Endothelial cell of umbilical vein (primary cell): Measurements from ENCODE around the gene MAP1S. TPM values are rescaled to one million over a fixed set of nuclear protein-coding genes. Genes with fewer than 3 reads are reported as not detected.

Source experiments
- BruUV-seq: library from RNA; stranded (reverse); fragments of 400-500 nt; replicated peaks from 2 replicates; lab custom pipeline; 2021; lab: Mats Ljungman, UMichigan
- CTCF ChIA-PET: fragments of 300-600, 350-600 bp; sonication (Branson Sonifier 250); formaldehyde crosslinking; loops from one replicate; lab custom pipeline; 2021; ENCODE audit warnings: antibody characterized with exemption, inconsistent platforms; lab: Charles Lee
- POLR2A ChIA-PET: fragments of 300-600, 350-600 bp; sonication (Branson Sonifier 250); formaldehyde crosslinking; loops from one replicate; lab custom pipeline; 2021; ENCODE audit warnings: antibody characterized with exemption, inconsistent platforms; lab: Charles Lee
- DNase-seq: peaks from one replicate; pipeline ENCODE4 v3.0.0-alpha.2; 2011; ENCODE audit warnings: low read depth, low spot score
- FAIRE-seq: peaks from 2 replicates; lab custom pipeline; 2011; peaks lifted over from hg19 to GRCh38; lab: Jason Lieb, UNC
- H2AFZ ChIP-seq: 2 replicates; pipeline ENCODE4 v1.6.0; 2012; ENCODE audit warnings: low read depth, low read length, control low read depth, inconsistent platforms
- H3K27ac ChIP-seq: 2 replicates; pipeline ENCODE4 v1.5.1; 2011; ENCODE audit warnings: low read depth, mild to moderate bottlenecking, control low read depth, low read length, moderate library complexity; ENCODE audit not compliant: insufficient read depth
- H3K27me3 ChIP-seq, 2 experiments: 2 replicates each; pipeline versions ENCODE4 v1.6.0 to v1.6.1; 2011; ENCODE audit warnings: low read length in 2 of 2, mixed read lengths in 1 of 2; ENCODE audit not compliant: control insufficient read depth in 2 of 2, insufficient read depth in 2 of 2
- H3K36me3 ChIP-seq, 2 experiments: 2 replicates in 1 of 2; 3 replicates in 1 of 2; pipeline ENCODE4 v1.5.1; 2011; ENCODE audit warnings: low read length in 2 of 2, mild to moderate bottlenecking in 1 of 2, moderate library complexity in 1 of 2; ENCODE audit not compliant: control insufficient read depth in 2 of 2, insufficient read depth in 2 of 2; ENCODE audit errors: extremely low read depth in 1 of 2
- H3K4me1 ChIP-seq: 3 replicates; pipeline ENCODE4 v1.5.1; 2011; ENCODE audit warnings: mild to moderate bottlenecking, low read length; ENCODE audit not compliant: control insufficient read depth, insufficient read depth; ENCODE audit errors: extremely low read depth
- H3K4me2 ChIP-seq: 2 replicates; pipeline ENCODE4 v1.6.1; 2011; ENCODE audit warnings: low read length, control low read depth, mixed read lengths; ENCODE audit not compliant: insufficient read depth
- H3K4me3 ChIP-seq, 3 experiments: fragments of 200-600 bp in 1 of 3; sonication (generic), shearing (Covaris generic) in 1 of 3; replicated peaks in 1 of 3; 2 replicates each; pipeline ENCODE4 v1.5.1; 2011 to 2016; ENCODE audit warnings: control low read depth in 3 of 3, low read length in 3 of 3, mild to moderate bottlenecking in 2 of 3, inconsistent platforms in 1 of 3, low read depth in 1 of 3, moderate library complexity in 1 of 3; ENCODE audit not compliant: insufficient read depth in 1 of 3
- H3K79me2 ChIP-seq: 2 replicates; pipeline ENCODE4 v1.6.0; 2012; ENCODE audit warnings: low read length, inconsistent platforms; ENCODE audit not compliant: control insufficient read depth, insufficient read depth
- H3K9ac ChIP-seq: replicated peaks from 2 replicates; pipeline ENCODE3; 2011; ENCODE audit warnings: low read length, control low read depth; ENCODE audit not compliant: insufficient read depth; ENCODE audit errors: extremely low read depth
- H3K9me1 ChIP-seq: replicated peaks from 3 replicates; pipeline ENCODE4 v1.6.0; 2011; ENCODE audit warnings: mild to moderate bottlenecking, low read length; ENCODE audit not compliant: control insufficient read depth, insufficient read depth; ENCODE audit errors: extremely low read depth
- H3K9me3 ChIP-seq: replicated peaks from 2 replicates; pipeline ENCODE4 v1.5.1; 2012; ENCODE audit warnings: low read length, inconsistent platforms; ENCODE audit not compliant: control insufficient read depth, insufficient read depth
- H4K20me1 ChIP-seq: replicated peaks from 2 replicates; pipeline ENCODE3; 2011; ENCODE audit warnings: mild to moderate bottlenecking, low read length; ENCODE audit not compliant: control insufficient read depth, insufficient read depth; ENCODE audit errors: extremely low read depth
- EZH2 ChIP-seq: IDR thresholded peaks from 2 replicates; pipeline ENCODE4 v1.6.1; 2012; ENCODE audit warnings: borderline replicate concordance, low read depth, mild to moderate bottlenecking, moderate library complexity, low read length, inconsistent platforms; ENCODE audit not compliant: severe bottlenecking
- FOS ChIP-seq: IDR thresholded peaks from 2 replicates; pipeline ENCODE4 v1.6.1; 2011; ENCODE audit warnings: mild to moderate bottlenecking, low read length, moderate library complexity, borderline replicate concordance; ENCODE audit not compliant: insufficient read depth
- GATA2 ChIP-seq: IDR thresholded peaks from 2 replicates; pipeline ENCODE4 v1.7.0; 2011; ENCODE audit warnings: low read depth, mild to moderate bottlenecking, moderate library complexity, mixed read lengths, low read length; ENCODE audit not compliant: insufficient read length, insufficient read depth
- JUN ChIP-seq: IDR thresholded peaks from 2 replicates; pipeline ENCODE4 v1.6.1; 2011; ENCODE audit warnings: borderline replicate concordance, low read depth; ENCODE audit not compliant: insufficient read length, insufficient read depth
- MAX ChIP-seq: IDR thresholded peaks from 2 replicates; pipeline ENCODE4 v1.6.1; 2011; ENCODE audit not compliant: insufficient read depth, insufficient read length
- MYC ChIP-seq: IDR thresholded peaks from one replicate; pipeline ENCODE4 v1.6.1; 2011; ENCODE audit warnings: mild to moderate bottlenecking, low read depth, low read length
- POLR2AphosphoS5 ChIP-seq: IDR thresholded peaks from 2 replicates; pipeline ENCODE4 v1.6.1; 2012; ENCODE audit warnings: low read depth, mild to moderate bottlenecking, control low read depth, low read length, moderate library complexity; ENCODE audit not compliant: insufficient read depth
- dilution Hi-C: fragments of 300-500 bp; cut with MboI; formaldehyde crosslinking; loops from one replicate; pipeline ENCODE4 v1.15.0; 2019; ENCODE audit warnings: low sequenced_read_pairs; ENCODE audit not compliant: extremely low pct_ligation_motif_present
- intact Hi-C: fragments of 100-400 bp; cut with micrococcal nuclease; formaldehyde crosslinking; loops from one replicate; pipeline ENCODE4 v1.10.0; 2022
- polyA plus RNA-seq, 4 experiments: library from polyadenylated mRNA; depleted of rRNA in 3 of 4; stranded (reverse) in 3 of 4; unstranded in 1 of 4; fragments of >200 nt; gene quantifications; 2 replicates each; pipeline versions ENCODE4 v1.2.1 to v1.2.3, GENCODE V29; 2011 to 2012; ENCODE audit warnings: missing spikeins in 1 of 4
- total RNA-seq: library from RNA; stranded (reverse); gene quantifications from 2 replicates; pipeline ENCODE4 v1.2.3, GENCODE V29; 2021
- TF ChIP-seq, protein P1 (sequence below), 2 donors: IDR thresholded peaks; 1 replicate in 1 of 2; 2 replicates in 1 of 2; pipeline ENCODE4 v1.5.1; 2011; ENCODE audit warnings: low read length in 2 of 2, mild to moderate bottlenecking in 2 of 2, moderate library complexity in 2 of 2, control low read depth in 1 of 2, inconsistent platforms in 1 of 2, low read depth in 1 of 2; ENCODE audit not compliant: insufficient read depth in 1 of 2; ENCODE audit errors: extremely low read depth in 1 of 2

The MAP1S gene
- total and polyA plus RNA-seq, 2 donors (not counting 3 experiments of a cell fraction or from before 2014, with no cell fraction given): 94.8 to 143 TPM

DNA sequence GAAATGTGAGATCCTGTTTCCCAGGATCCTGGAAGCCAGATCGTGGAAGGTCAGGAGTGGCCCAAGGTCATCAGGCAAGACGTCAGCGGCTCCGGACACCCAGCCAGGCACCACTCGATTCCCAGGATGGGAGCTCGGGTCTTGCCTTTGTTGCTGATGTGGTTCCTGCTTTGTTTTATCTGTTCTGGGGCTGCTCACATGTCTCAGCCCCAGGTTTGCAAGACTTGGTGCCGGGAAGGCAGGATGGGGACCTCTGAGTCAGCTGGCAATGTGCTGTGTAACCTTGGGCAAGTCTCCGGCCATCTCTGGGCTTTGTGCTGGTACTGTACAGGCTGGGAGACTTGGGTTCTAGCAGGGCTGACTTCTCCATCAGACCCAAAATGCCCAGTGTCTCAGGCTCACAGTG is 30.6 kb downstream of the MAP1S start:
- Histone ChIP-seq H3K36me3 (no peaks in the 10 kb centered on the region), H3K4me1 (peaks cover 4% of the 10 kb centered on the region), H3K27me3 (peaks cover 0 to 2% of the 10 kb centered on the region in 2 experiments), H3K79me2 (no peaks in the 10 kb centered on the region), H3K9ac (no peak overlapping the region), H3K9me1 (no peaks in the 10 kb centered on the region), H3K9me3 (no peaks in the 10 kb centered on the region), H4K20me1 (no peaks in the 10 kb centered on the region), H3K4me3 (no peak overlapping the region), H3K4me2 (no peak overlapping the region), H2AFZ (no peak overlapping the region), H3K27ac (no peak overlapping the region)
- FAIRE-seq (no peak), DNase-seq (no peak)
- dilution Hi-C loops (no loop called here), intact Hi-C loops (loop anchor here (5.0 kb wide), 1 partner anchor 48 kb away; no protein-coding TSS in a partner anchor)
- ChIA-PET CTCF (interaction anchor here (1.4 kb wide), 1 partner anchor 17 kb away, joined by 4 read pairs; no protein-coding TSS in a partner anchor), POLR2A (no interaction called here)
- no peak for TF ChIP-seq MYC
- no peak for TF ChIP-seq POLR2AphosphoS5
- no peak for TF ChIP-seq GATA2
- no peak for TF ChIP-seq EZH2
- no peak for TF ChIP-seq MAX
- TF ChIP-seq JUN: no peak
- TF ChIP-seq FOS: no peak
- TF ChIP-seq, protein P1, sequence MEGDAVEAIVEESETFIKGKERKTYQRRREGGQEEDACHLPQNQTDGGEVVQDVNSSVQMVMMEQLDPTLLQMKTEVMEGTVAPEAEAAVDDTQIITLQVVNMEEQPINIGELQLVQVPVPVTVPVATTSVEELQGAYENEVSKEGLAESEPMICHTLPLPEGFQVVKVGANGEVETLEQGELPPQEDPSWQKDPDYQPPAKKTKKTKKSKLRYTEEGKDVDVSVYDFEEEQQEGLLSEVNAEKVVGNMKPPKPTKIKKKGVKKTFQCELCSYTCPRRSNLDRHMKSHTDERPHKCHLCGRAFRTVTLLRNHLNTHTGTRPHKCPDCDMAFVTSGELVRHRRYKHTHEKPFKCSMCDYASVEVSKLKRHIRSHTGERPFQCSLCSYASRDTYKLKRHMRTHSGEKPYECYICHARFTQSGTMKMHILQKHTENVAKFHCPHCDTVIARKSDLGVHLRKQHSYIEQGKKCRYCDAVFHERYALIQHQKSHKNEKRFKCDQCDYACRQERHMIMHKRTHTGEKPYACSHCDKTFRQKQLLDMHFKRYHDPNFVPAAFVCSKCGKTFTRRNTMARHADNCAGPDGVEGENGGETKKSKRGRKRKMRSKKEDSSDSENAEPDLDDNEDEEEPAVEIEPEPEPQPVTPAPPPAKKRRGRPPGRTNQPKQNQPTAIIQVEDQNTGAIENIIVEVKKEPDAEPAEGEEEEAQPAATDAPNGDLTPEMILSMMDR (IDR thresholded peaks at IDR 0.05; ENCODE audit: extremely low read depth in 1 of 2, insufficient read depth in 1 of 2, low read depth in 1 of 2, low read length in 2 of 2): no peak
- BruUV-seq: no TSS peak
